NOMO-1 treated with DMSO at 0.1 percent for 48 hours (cell line): ENCODE results near the gene SLC7A6.
A peak's percentile ranks its signal among the peaks of the same experiment; 100 is the strongest.

Experiments used
- DNase-seq: peaks from one replicate; lab custom pipeline; 2025; ENCODE audit not compliant: unreplicated experiment; lab: John Stamatoyannopoulos, UW

Gene SLC7A6

GRCh38 chr16:68253721-68254120, 10.6 kb upstream of the SLC7A6 start:
- no peak for DNase-seq

- no peak for DNase-seq
Observed at GRCh38 chr16:68255712-68256111, 8.6 kb upstream of the SLC7A6 start.

GRCh38 chr16:68257251-68257905, 6.9 kb upstream of the SLC7A6 start:
- DNase-seq = peak; percentile 88

GRCh38 chr16:68257906-68258800, 6.2 kb upstream of the SLC7A6 start:
- DNase-seq = peak; percentile 89

- no peak for DNase-seq
Observed at GRCh38 chr16:68259007-68259825, 5.1 kb upstream of the SLC7A6 start.

- DNase-seq = no peak
Observed at GRCh38 chr16:68263559-68264127, 683 bp upstream of the SLC7A6 start.

- DNase-seq = peak; percentile 65
Observed at GRCh38 chr16:68265078-68265920, 973 bp downstream of the SLC7A6 start.

- no peak for DNase-seq
Observed at GRCh38 chr16:68267612-68268405, 3.5 kb downstream of the SLC7A6 start.

GRCh38 chr16:68269793-68270192, 5.5 kb downstream of the SLC7A6 start:
- no peak for DNase-seq

GRCh38 chr16:68270353-68270752, 6.0 kb downstream of the SLC7A6 start:
- no peak for DNase-seq

- DNase-seq = no peak
Observed at GRCh38 chr16:68272507-68273209, 8.3 kb downstream of the SLC7A6 start.

GRCh38 chr16:68273459-68273858, 9.1 kb downstream of the SLC7A6 start:
- no peak for DNase-seq

GRCh38 chr16:68273896-68274295, 9.6 kb downstream of the SLC7A6 start:
- no peak for DNase-seq

GRCh38 chr16:68274441-68274840, 10.1 kb downstream of the SLC7A6 start:
- no peak for DNase-seq

GRCh38 chr16:68275611-68276191, 11.4 kb downstream of the SLC7A6 start:
- peak; percentile 68 for DNase-seq

GRCh38 chr16:68276223-68276622, 11.9 kb downstream of the SLC7A6 start:
- no peak for DNase-seq

GRCh38 chr16:68279726-68280558, 15.6 kb downstream of the SLC7A6 start:
- DNase-seq = no peak
